Measurements from ENCODE around the gene ARHGAP5. TPM values are rescaled to one million over a fixed set of nuclear protein-coding genes. Genes with fewer than 3 reads are reported as not detected.

ARHGAP5 gene
- total RNA-seq, 6 experiments from 2014 or later, result 75.4 to 101 (median 82.2) TPM

DNA sequence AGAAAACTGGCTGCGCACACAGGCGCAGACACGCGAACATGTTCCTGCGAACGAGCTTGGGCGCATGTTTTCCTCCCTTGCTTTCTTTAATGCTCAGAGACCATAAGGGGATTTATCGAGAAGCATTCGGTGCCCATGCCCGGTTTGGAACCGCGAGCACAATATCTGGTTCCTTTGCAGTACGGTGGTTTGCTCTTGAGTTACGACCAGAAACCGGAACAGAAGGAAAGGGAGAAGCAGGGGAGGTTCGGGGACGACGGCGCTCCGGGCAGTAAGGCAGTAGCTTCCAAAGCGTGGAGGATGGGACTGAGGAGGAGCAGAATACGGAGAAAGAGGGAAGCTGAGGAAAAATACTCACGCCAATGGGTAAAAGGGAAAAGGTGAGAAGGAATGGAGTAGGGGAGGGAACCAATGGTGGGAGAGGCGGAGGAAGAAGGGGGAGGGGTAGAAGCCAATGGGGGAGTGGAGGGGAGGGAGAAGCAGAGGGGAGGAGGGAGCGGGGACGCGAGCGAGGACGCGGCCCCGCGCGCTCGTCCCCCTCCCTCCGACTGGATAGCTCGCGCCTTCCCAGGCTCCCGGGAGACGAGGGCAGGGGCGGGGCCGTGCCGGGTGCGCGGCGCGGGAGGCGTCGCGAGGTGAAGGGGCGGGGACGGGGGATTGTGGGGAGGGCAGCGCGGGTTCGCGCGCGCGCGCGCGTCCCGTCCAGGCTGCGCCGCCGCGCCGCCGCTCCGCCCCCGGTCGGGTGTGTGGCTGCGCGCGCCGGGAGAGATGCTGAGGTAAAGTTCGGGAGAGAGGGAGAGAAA, 625 bp upstream of the ARHGAP5 start:
- Mint-ChIP-seq H3K4me3 (peak overlapping the region; percentile 95), H3K27ac (peak overlapping the region; percentile 98), H3K4me1 (ENCODE audit: low read depth) (peaks cover 56% of the 10 kb centered on the region), H3K9me3 (no peaks in the 10 kb centered on the region), H3K27me3 (ENCODE audit: insufficient read depth) (peaks cover 3% of the 10 kb centered on the region), H3K36me3 (ENCODE audit: low read depth) (peaks cover 21% of the 10 kb centered on the region)
- DNase-seq, result peak; percentile 90
- TF ChIP-seq, protein P1, sequence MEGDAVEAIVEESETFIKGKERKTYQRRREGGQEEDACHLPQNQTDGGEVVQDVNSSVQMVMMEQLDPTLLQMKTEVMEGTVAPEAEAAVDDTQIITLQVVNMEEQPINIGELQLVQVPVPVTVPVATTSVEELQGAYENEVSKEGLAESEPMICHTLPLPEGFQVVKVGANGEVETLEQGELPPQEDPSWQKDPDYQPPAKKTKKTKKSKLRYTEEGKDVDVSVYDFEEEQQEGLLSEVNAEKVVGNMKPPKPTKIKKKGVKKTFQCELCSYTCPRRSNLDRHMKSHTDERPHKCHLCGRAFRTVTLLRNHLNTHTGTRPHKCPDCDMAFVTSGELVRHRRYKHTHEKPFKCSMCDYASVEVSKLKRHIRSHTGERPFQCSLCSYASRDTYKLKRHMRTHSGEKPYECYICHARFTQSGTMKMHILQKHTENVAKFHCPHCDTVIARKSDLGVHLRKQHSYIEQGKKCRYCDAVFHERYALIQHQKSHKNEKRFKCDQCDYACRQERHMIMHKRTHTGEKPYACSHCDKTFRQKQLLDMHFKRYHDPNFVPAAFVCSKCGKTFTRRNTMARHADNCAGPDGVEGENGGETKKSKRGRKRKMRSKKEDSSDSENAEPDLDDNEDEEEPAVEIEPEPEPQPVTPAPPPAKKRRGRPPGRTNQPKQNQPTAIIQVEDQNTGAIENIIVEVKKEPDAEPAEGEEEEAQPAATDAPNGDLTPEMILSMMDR (IDR thresholded peaks at IDR 0.05), result no peak

DNA sequence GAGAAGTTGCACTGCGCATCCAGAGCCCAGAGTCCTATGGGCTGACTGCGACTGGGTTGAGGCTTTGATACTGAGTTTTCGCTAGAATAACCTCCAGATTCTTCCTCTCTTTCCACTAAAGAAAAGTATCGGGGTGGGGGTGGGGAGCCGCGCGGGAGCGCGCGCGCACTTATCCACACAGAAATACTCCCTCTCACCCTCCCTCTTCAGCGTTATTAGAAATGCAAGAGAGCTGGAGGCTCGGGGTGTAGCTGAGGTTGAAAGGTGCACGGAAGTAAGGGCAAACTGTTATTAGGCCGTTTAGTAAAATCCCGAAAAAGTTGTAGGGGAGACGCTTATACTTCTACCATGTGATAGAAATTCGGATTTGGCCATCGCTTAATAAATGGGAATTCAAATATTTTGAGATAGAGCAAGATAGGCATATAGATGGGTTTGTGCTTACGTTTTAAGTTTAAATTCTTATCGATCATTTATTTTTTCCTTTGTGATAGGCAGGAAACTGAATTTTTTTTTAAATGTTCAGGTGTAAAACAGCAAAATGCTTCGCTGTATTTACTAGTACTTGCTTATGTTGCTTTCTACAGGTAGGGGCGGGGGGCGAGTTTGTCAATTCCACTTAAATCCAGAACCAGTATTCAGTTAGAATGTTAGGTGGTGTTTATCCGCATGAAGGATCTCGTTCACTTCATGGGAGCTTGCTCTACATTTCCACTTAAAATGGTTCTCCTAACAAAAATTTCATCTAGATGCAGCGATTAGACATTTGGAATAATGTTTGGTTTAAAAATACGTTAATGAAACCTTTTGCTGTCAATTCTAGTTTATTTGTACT, 1.1 kb downstream of the ARHGAP5 start:
- H3K9me3 Mint-ChIP-seq, result no peaks in the 10 kb centered on the region
- H3K27ac Mint-ChIP-seq, result peak overlapping the region; percentile 98
- TF ChIP-seq, protein P1 (IDR thresholded peaks at IDR 0.05), result no peak
- DNase-seq, result peak; percentile 9
- H3K4me1 Mint-ChIP-seq (ENCODE audit: low read depth), result peaks cover 65% of the 10 kb centered on the region
- peaks cover 26% of the 10 kb centered on the region for H3K36me3 Mint-ChIP-seq (ENCODE audit: low read depth)
- H3K27me3 Mint-ChIP-seq (ENCODE audit: insufficient read depth), result peaks cover 3% of the 10 kb centered on the region
- H3K4me3 Mint-ChIP-seq, result peak overlapping the region; percentile 95

DNA sequence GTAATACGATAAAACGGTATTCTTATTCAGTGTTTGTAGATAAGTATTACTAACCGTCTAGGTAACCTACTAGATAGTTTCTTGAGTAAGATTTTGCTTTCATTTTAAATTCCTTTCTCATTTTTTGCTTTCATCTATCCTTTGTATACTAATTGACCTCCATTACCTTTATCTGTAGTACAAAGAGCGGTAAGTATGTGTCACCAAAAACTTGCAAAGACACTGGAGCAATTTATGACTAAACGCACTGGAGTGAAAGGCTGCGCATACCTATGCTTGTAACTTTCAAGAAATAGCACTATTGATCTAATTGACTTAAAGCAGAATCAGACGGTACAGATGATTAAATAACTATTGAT, 1.7 kb downstream of the ARHGAP5 start:
- TF ChIP-seq, protein P1 (IDR thresholded peaks at IDR 0.05), result no peak
- peaks cover 67% of the 10 kb centered on the region for H3K4me1 Mint-ChIP-seq (ENCODE audit: low read depth)
- peaks cover 3% of the 10 kb centered on the region for H3K27me3 Mint-ChIP-seq (ENCODE audit: insufficient read depth)

DNA sequence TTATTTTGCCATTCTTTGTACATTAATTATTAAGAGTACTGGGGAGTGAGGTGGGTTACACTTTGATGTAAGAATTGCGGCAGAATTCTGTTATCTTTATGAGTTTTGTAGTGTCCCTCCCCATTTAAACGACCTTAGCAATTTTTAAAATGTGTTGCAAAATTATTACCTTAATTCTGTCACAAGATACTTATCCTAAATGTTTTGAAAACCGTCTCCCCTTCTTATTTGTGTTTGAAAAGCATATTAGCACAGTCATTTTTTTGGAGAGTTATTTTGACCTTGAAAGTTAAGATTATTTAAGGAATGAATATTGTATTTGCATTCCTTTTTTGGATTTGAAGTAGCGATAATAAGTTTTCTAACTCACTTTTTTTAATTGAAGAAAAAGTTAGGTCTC, 2.2 kb downstream of the ARHGAP5 start:
- H3K4me3 Mint-ChIP-seq, result peak overlapping the region; percentile 95
- TF ChIP-seq, protein P1 (IDR thresholded peaks at IDR 0.05), result no peak
- no peak for DNase-seq
- peaks cover 26% of the 10 kb centered on the region for H3K36me3 Mint-ChIP-seq (ENCODE audit: low read depth)
- peaks cover 3% of the 10 kb centered on the region for H3K27me3 Mint-ChIP-seq (ENCODE audit: insufficient read depth)
- H3K4me1 Mint-ChIP-seq (ENCODE audit: low read depth), result peaks cover 67% of the 10 kb centered on the region
- H3K9me3 Mint-ChIP-seq, result no peaks in the 10 kb centered on the region
- H3K27ac Mint-ChIP-seq, result peak overlapping the region; percentile 98

More for the DNA sequence above, 1.7 kb downstream of the ARHGAP5 start:
- Mint-ChIP-seq H3K9me3 (no peaks in the 10 kb centered on the region), H3K36me3 (ENCODE audit: low read depth) (peaks cover 26% of the 10 kb centered on the region), H3K27ac (peak overlapping the region; percentile 98), H3K4me3 (peak overlapping the region; percentile 95)
- DNase-seq, result peak; percentile 5

DNA sequence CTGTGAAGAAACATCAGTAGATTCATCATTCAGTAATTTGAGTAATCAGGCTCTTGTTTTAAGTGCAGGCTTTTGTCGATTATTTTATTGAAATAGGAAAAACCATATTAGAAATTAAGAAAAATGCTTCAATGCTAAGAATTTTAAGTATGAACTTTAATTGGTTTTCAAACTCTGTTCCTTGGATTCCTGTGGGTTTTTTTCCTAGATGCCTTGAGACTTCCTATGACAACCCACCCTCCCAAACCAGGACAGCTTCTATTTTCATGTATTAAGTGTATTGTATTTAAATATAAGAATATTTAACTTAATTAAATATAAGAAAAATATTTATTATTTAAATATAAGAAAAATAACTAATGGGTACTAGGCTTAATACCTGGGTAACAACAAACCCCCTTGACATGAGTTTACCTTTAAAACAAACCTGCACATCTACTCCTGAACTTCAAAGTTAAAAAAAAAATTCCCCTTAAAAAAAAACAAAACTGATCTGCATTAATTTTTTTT, 3.0 kb downstream of the ARHGAP5 start:
- TF ChIP-seq, protein P1 (IDR thresholded peaks at IDR 0.05), result no peak
- Mint-ChIP-seq H3K4me3 (peak overlapping the region; percentile 50), H3K27me3 (ENCODE audit: insufficient read depth) (peaks cover 3% of the 10 kb centered on the region), H3K9me3 (no peaks in the 10 kb centered on the region), H3K36me3 (ENCODE audit: low read depth) (peaks cover 26% of the 10 kb centered on the region), H3K27ac (no peak overlapping the region), H3K4me1 (ENCODE audit: low read depth) (peaks cover 67% of the 10 kb centered on the region)
- DNase-seq, result peak; percentile 1

Data from HFFc6 (cell line).